Activated CD4-positive, alpha-beta T cell treated with anti-CD3 and anti-CD28 coated beads for 36 hours (primary cell): ENCODE data around the gene SLC35F6. TPM values are rescaled to one million over a fixed set of nuclear protein-coding genes. Genes with fewer than 3 reads are reported as not detected.
"Not testable (repeated sequence)": the region's sequence is repeated elsewhere in the genome, so short reads cannot be mapped to it uniquely, and the experiment has no call there.

ENCODE experiments used
- ATAC-seq: fragments of 200-7000 bp; cut with Tn5 transposase; one replicate; pipeline ENCODE4 v1.10.0; 2021; ENCODE audit warnings: mild to moderate bottlenecking, moderate library complexity
- CTCF ChIA-PET: fragments of 350-600 bp; sonication (Branson Sonifier 250); formaldehyde crosslinking; loops from one replicate; lab custom pipeline; 2021; ENCODE audit warnings: antibody characterized with exemption; lab: Charles Lee
- POLR2A ChIA-PET: fragments of 350-600 bp; sonication (Branson Sonifier 250); formaldehyde crosslinking; loops from one replicate; lab custom pipeline; 2021; ENCODE audit warnings: antibody characterized with exemption, inconsistent platforms; lab: Charles Lee
- DNase-seq: peaks from one replicate; pipeline ENCODE4 v3.0.0-alpha.2; 2020
- H3K27ac Mint-ChIP-seq: one replicate; pipeline ENCODE4 v1.8.0; 2021; ENCODE audit warnings: mixed read lengths
- H3K27me3 Mint-ChIP-seq: one replicate; pipeline ENCODE4 v1.8.0; 2021; ENCODE audit warnings: mixed read lengths
- H3K36me3 Mint-ChIP-seq: one replicate; pipeline ENCODE4 v1.8.0; 2021; ENCODE audit warnings: low read depth, mixed read lengths
- H3K4me1 Mint-ChIP-seq: one replicate; pipeline ENCODE4 v1.8.0; 2021; ENCODE audit warnings: mixed read lengths
- H3K4me3 Mint-ChIP-seq: one replicate; pipeline ENCODE4 v1.8.0; 2021; ENCODE audit warnings: mild to moderate bottlenecking, moderate library complexity, mixed read lengths
- H3K9me3 Mint-ChIP-seq: one replicate; pipeline ENCODE4 v1.8.0; 2021; ENCODE audit warnings: low read depth, mixed read lengths
- intact Hi-C, 2 experiments: fragments of 100-400 bp; cut with DNase I in 1 of 2; cut with micrococcal nuclease in 1 of 2; formaldehyde crosslinking; loops; one replicate each; pipeline versions ENCODE4 v1.14.2 to v1.15.1; 2022 to 2024; cut with DNase I, micrococcal nuclease
- total RNA-seq, 2 experiments: library from RNA; stranded (reverse); gene quantifications; one replicate each; pipeline ENCODE4 v1.2.3, GENCODE V29; 2021

Gene SLC35F6
- total RNA-seq, 2 experiments from 2014 or later = 5.0 to 5.6 TPM

GRCh38 chr2:26811791-26812694, 48.0 kb downstream of the SLC35F6 start:
- H3K27ac Mint-ChIP-seq = no peak overlapping the region
- POLR2A ChIA-PET = no interaction called here
- H3K4me3 Mint-ChIP-seq = no peak overlapping the region
- peaks cover 26% of the 10 kb centered on the region for H3K4me1 Mint-ChIP-seq
- no peak for DNase-seq
- CTCF ChIA-PET = no interaction called here
- ATAC-seq = no peak
- peaks cover 9% of the 10 kb centered on the region for H3K27me3 Mint-ChIP-seq
- intact Hi-C loops = no loop called here
- no peaks in the 10 kb centered on the region for H3K9me3 Mint-ChIP-seq
- no peaks in the 10 kb centered on the region for H3K36me3 Mint-ChIP-seq

- peaks cover 26% of the 10 kb centered on the region for H3K4me1 Mint-ChIP-seq
- H3K27ac Mint-ChIP-seq = no peak overlapping the region
- H3K4me3 Mint-ChIP-seq = no peak overlapping the region
- H3K27me3 Mint-ChIP-seq = peaks cover 10% of the 10 kb centered on the region
- intact Hi-C loops = no loop called here
- CTCF ChIA-PET = interaction anchor here (0.9 to 2.3 kb wide), 2 partner anchors 9 to 33 kb away, joined by 3 to 8 read pairs; no protein-coding TSS in a partner anchor
- H3K9me3 Mint-ChIP-seq = no peaks in the 10 kb centered on the region
- no peaks in the 10 kb centered on the region for H3K36me3 Mint-ChIP-seq
- POLR2A ChIA-PET = no interaction called here
- DNase-seq (no peak), ATAC-seq (no peak)
These were observed 48.6 kb downstream of the SLC35F6 start for GRCh38 chr2:26812731-26813130.

GRCh38 chr2:26814072-26814765, 50.1 kb downstream of the SLC35F6 start:
- H3K36me3 Mint-ChIP-seq, H3K27ac Mint-ChIP-seq, intact Hi-C loops, H3K4me3 Mint-ChIP-seq, DNase-seq, H3K9me3 Mint-ChIP-seq, POLR2A ChIA-PET, ATAC-seq: not testable (repeated sequence)
- Mint-ChIP-seq H3K27me3 (peaks cover 11% of the 10 kb centered on the region), H3K4me1 (peaks cover 25% of the 10 kb centered on the region)
- CTCF ChIA-PET = interaction anchor here (0.6 to 2.3 kb wide), 2 partner anchors 32 to 100 kb away, joined by 3 to 8 read pairs; no protein-coding TSS in a partner anchor

GRCh38 chr2:26816893-26817292, 52.8 kb downstream of the SLC35F6 start:
- POLR2A ChIA-PET = no interaction called here
- Mint-ChIP-seq H3K9me3 (no peaks in the 10 kb centered on the region), H3K27me3 (peaks cover 11% of the 10 kb centered on the region), H3K4me3 (no peak overlapping the region), H3K36me3 (no peaks in the 10 kb centered on the region), H3K27ac (no peak overlapping the region), H3K4me1 (peaks cover 5% of the 10 kb centered on the region)
- CTCF ChIA-PET = interaction anchor here (0.9 kb wide), 1 partner anchor 25 kb away, joined by 4 read pairs; no protein-coding TSS in a partner anchor
- ATAC-seq (no peak), DNase-seq (peak; percentile 18)
- intact Hi-C loops = no loop called here

- no peaks in the 10 kb centered on the region for H3K4me1 Mint-ChIP-seq
- CTCF ChIA-PET = no interaction called here
- H3K9me3 Mint-ChIP-seq = no peaks in the 10 kb centered on the region
- intact Hi-C loops = no loop called here
- H3K27me3 Mint-ChIP-seq = peaks cover 11% of the 10 kb centered on the region
- POLR2A ChIA-PET = no interaction called here
- no peak for ATAC-seq
- no peak overlapping the region for H3K4me3 Mint-ChIP-seq
- H3K27ac Mint-ChIP-seq = no peak overlapping the region
- DNase-seq = no peak
- H3K36me3 Mint-ChIP-seq = no peaks in the 10 kb centered on the region
These were observed 54.2 kb downstream of the SLC35F6 start for GRCh38 chr2:26818255-26818654.

- DNase-seq (no peak), ATAC-seq (no peak)
- Mint-ChIP-seq H3K4me3 (no peak overlapping the region), H3K4me1 (no peaks in the 10 kb centered on the region), H3K27me3 (peaks cover 7% of the 10 kb centered on the region), H3K36me3 (no peaks in the 10 kb centered on the region), H3K27ac (no peak overlapping the region), H3K9me3 (no peaks in the 10 kb centered on the region)
- ChIA-PET CTCF (no interaction called here), POLR2A (no interaction called here)
- intact Hi-C loops = no loop called here
These were observed 54.9 kb downstream of the SLC35F6 start for GRCh38 chr2:26818972-26819371.

GRCh38 chr2:26820932-26821331, 56.8 kb downstream of the SLC35F6 start:
- intact Hi-C loops = no loop called here
- Mint-ChIP-seq H3K9me3 (no peaks in the 10 kb centered on the region), H3K4me1 (no peaks in the 10 kb centered on the region), H3K27ac (no peak overlapping the region), H3K27me3 (peaks cover 2% of the 10 kb centered on the region), H3K4me3 (no peak overlapping the region), H3K36me3 (no peaks in the 10 kb centered on the region)
- POLR2A ChIA-PET = no interaction called here
- no peak for ATAC-seq
- DNase-seq = no peak
- CTCF ChIA-PET = interaction anchor here (0.6 kb wide), 1 partner anchor 42 kb away, joined by 3 read pairs; no protein-coding TSS in a partner anchor

GRCh38 chr2:26822877-26823276, 58.8 kb downstream of the SLC35F6 start:
- ATAC-seq (no peak), DNase-seq (no peak)
- CTCF ChIA-PET = interaction anchor here (0.7 to 2.1 kb wide), 3 partner anchors 10 to 71 kb away, joined by 3 to 5 read pairs (median 3); no protein-coding TSS in a partner anchor

More at GRCh38 chr2:26822877-26823276, 58.8 kb downstream of the SLC35F6 start:
- intact Hi-C loops = no loop called here
- no peaks in the 10 kb centered on the region for H3K36me3 Mint-ChIP-seq
- H3K9me3 Mint-ChIP-seq = no peaks in the 10 kb centered on the region
- no peak overlapping the region for H3K27ac Mint-ChIP-seq
- no peaks in the 10 kb centered on the region for H3K4me1 Mint-ChIP-seq
- no peak overlapping the region for H3K4me3 Mint-ChIP-seq
- POLR2A ChIA-PET = no interaction called here
- H3K27me3 Mint-ChIP-seq = peaks cover under 1% of the 10 kb centered on the region

Other genes with a start within 250 kb of the SLC35F6 start
- gene CIB4, start 122.9 kb upstream of the SLC35F6 start, total RNA-seq = not detected
- gene KCNK3, start 71.6 kb upstream of the SLC35F6 start, total RNA-seq = not detected
- gene CENPA, start 21.8 kb downstream of the SLC35F6 start, total RNA-seq = 10 to 100 TPM; 37.0 to 38.0 TPM
- under 1 TPM; 0.07 to 0.09 TPM for gene DPYSL5, start 83.8 kb downstream of the SLC35F6 start, total RNA-seq
- gene MAPRE3, start 206.4 kb downstream of the SLC35F6 start, total RNA-seq = 1 to 10 TPM; 3.2 to 4.1 TPM